ENCODE data around the gene REEP6.

GRCh38 chr19:1457031-1457739 is 33.8 kb upstream of the REEP6 start:
- TF ChIP-seq EGR1 (IDR thresholded peaks at IDR 0.05; ENCODE audit: borderline replicate concordance, low read depth, low read length) = no peak
- TF ChIP-seq POLR2A (IDR thresholded peaks at IDR 0.05; ENCODE audit: control extremely low read depth in 1 of 2, low read depth in 2 of 2, low read length in 2 of 2) = no peak
- peak; percentile 21 to 45 (median 32) for TF ChIP-seq CTCF (IDR thresholded peaks at IDR 0.05; ENCODE audit: control extremely low read depth in 1 of 3, insufficient read depth in 1 of 3, low read depth in 1 of 3, low read length in 3 of 3)
- TF ChIP-seq EZH2 (IDR thresholded peaks at IDR 0.05; ENCODE audit: low read depth, low read length, severe bottlenecking) = no peak
- TF ChIP-seq MAFK (IDR thresholded peaks at IDR 0.05; ENCODE audit: low read depth, low read length) = no peak
- TF ChIP-seq, protein P1, sequence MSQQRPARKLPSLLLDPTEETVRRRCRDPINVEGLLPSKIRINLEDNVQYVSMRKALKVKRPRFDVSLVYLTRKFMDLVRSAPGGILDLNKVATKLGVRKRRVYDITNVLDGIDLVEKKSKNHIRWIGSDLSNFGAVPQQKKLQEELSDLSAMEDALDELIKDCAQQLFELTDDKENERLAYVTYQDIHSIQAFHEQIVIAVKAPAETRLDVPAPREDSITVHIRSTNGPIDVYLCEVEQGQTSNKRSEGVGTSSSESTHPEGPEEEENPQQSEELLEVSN (IDR thresholded peaks at IDR 0.05) = peak; percentile 43; the same call in 1 of the 2 replicates
- TF ChIP-seq TAF1 (IDR thresholded peaks at IDR 0.05; ENCODE audit: low read depth, low read length) = no peak

Data from H1 (cell line).